Colonic mucosa (tissue), 4 donors: ENCODE data around the gene MAN2A2. TPM values are rescaled to one million over a fixed set of nuclear protein-coding genes. Genes with fewer than 3 reads are reported as not detected.

Source experiments
- DNase-seq: peaks from one replicate; pipeline ENCODE4 v3.0.0-alpha.2; 2020
- H3K27ac ChIP-seq: fragments of 200-600 bp; one replicate; pipeline ENCODE4 v1.8.0; 2021
- H3K27me3 ChIP-seq: fragments of 200-600 bp; one replicate; pipeline ENCODE4 v1.8.0; 2021
- H3K36me3 ChIP-seq: fragments of 200-600 bp; one replicate; pipeline ENCODE4 v1.8.0; 2021
- H3K4me1 ChIP-seq: fragments of 200-600 bp; one replicate; pipeline ENCODE4 v1.8.0; 2021; ENCODE audit warnings: mild to moderate bottlenecking
- H3K4me3 ChIP-seq: fragments of 200-600 bp; one replicate; pipeline ENCODE4 v1.8.0; 2021
- H3K9ac ChIP-seq, 2 donors: one replicate each; pipeline ENCODE4 v1.7.0; 2013; ENCODE audit warnings: control low read depth in 2 of 2, low read depth in 2 of 2, low read length in 2 of 2
- H3K9me3 ChIP-seq: fragments of 200-600 bp; one replicate; pipeline ENCODE4 v1.8.0; 2021
- intact Hi-C: fragments of 100-400 bp; cut with DNase I; formaldehyde crosslinking; loops from one replicate; pipeline ENCODE4 v1.14.1; 2022
- total RNA-seq, 2 donors: library from RNA; stranded (reverse); fragmentation: NEBNext Ultra II Directional in 1 of 2; extraction: Animal tissue kit (Norgen Biotek cat#: 25700) in 1 of 2; gene quantifications; one replicate each; pipeline ENCODE4 v1.2.1, GENCODE V29; 2021
- TF ChIP-seq, protein P1 (sequence below): fragments of 200-600 bp; IDR thresholded peaks from one replicate; pipeline ENCODE4 v1.8.0; 2022; ENCODE audit warnings: antibody characterized with exemption, mild to moderate bottlenecking
- donor health status: healthy.
- donor health status: DM: no; HTN: no; CAD: no.
- donor health status: DM: no; HTN: no; CAD: no.

Gene MAN2A2
- total RNA-seq, 2 donors from 2014 or later: 34.2 to 66.4 TPM

DNA sequence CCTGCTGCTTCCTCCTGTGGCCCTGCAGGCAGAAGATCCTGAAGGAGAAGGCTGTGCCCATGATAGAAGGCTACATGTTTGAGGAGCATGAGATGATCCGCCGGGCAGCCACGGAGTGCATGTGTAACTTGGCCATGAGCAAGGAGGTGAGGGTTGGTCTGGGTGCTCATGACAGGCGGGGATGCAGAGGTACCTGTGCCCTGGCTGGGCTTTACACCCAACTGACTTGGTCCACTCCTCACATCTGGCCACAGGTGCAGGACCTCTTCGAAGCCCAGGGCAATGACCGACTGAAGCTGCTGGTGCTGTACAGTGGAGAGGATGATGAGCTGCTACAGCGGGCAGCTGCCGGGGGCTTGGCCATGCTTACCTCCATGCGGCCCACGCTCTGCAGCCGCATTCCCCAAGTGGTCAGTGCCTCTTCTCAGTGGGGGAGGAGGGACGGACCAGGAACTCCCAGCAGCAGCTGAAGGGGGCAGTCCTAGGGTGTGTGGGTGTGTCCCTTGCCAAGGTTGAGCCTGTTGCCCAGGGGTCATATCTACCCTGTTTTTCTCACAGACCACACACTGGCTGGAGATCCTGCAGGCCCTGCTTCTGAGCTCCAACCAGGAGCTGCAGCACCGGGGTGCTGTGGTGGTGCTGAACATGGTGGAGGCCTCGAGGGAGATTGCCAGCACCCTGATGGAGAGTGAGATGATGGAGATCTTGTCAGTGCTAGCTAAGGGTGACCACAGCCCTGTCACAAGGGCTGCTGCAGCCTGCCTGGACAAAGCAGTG is 50.0 kb downstream of the MAN2A2 start:
- DNase-seq: no peak

DNA sequence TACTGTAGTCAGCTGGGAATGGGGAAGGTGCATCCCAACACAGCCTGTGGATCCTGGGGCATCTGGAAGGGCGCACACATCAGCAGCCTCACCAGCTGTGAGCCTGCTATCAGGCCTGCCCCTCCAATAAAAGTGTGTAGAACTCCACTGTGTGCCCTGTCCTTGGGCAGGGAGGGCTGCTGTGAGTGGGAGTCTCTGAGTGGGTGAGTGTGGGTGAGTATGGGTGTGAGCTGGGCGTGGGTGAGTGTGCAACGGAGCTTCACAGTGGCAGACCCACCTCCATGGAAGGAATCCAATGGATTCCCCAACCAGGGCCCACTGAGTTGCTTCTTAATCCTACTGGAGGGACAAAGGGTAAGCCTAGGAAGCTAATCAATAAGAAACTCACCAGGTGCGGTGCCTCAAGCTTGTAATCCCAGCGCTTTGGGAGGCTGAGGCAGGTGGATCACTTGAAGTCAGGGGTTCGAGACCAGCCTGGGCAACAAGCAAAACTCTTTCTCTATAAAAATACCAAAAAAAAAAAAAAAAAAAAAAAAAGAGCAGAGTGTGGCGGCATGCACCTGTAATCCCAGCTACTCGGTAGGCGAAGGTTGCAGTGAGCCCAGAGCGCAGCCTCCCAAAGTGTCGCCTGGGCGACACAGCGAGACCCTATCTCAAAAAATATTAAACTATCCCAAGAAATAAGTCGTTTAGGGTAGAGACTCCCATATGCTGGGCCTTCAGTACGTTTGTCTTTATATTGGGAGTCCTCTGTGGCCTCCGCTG is 51.0 kb downstream of the MAN2A2 start:
- Histone ChIP-seq H3K36me3 (peaks cover 5% of the 10 kb centered on the region), H3K27ac (peak overlapping the region; percentile 96), H3K4me1 (peaks cover 26% of the 10 kb centered on the region), H3K9me3 (no peaks in the 10 kb centered on the region), H3K27me3 (no peaks in the 10 kb centered on the region), H3K4me3 (peak overlapping the region; percentile 85), H3K9ac (no peak overlapping the region)
- intact Hi-C loops: loop anchor here (10.0 kb wide), 1 partner anchor 321 kb away; no protein-coding TSS in a partner anchor
- DNase-seq: no peak
- TF ChIP-seq, protein P1, sequence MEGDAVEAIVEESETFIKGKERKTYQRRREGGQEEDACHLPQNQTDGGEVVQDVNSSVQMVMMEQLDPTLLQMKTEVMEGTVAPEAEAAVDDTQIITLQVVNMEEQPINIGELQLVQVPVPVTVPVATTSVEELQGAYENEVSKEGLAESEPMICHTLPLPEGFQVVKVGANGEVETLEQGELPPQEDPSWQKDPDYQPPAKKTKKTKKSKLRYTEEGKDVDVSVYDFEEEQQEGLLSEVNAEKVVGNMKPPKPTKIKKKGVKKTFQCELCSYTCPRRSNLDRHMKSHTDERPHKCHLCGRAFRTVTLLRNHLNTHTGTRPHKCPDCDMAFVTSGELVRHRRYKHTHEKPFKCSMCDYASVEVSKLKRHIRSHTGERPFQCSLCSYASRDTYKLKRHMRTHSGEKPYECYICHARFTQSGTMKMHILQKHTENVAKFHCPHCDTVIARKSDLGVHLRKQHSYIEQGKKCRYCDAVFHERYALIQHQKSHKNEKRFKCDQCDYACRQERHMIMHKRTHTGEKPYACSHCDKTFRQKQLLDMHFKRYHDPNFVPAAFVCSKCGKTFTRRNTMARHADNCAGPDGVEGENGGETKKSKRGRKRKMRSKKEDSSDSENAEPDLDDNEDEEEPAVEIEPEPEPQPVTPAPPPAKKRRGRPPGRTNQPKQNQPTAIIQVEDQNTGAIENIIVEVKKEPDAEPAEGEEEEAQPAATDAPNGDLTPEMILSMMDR: no peak

More for the DNA sequence above, 50.0 kb downstream of the MAN2A2 start:
- Histone ChIP-seq H3K4me1 (peaks cover 26% of the 10 kb centered on the region), H3K36me3 (peaks cover 5% of the 10 kb centered on the region), H3K27ac (no peak overlapping the region), H3K4me3 (no peak overlapping the region), H3K9me3 (no peaks in the 10 kb centered on the region), H3K27me3 (no peaks in the 10 kb centered on the region), H3K9ac (no peak overlapping the region)
- intact Hi-C loops: loop anchor here (10.0 kb wide), 1 partner anchor 322 kb away; no protein-coding TSS in a partner anchor
- TF ChIP-seq, protein P1: no peak

DNA sequence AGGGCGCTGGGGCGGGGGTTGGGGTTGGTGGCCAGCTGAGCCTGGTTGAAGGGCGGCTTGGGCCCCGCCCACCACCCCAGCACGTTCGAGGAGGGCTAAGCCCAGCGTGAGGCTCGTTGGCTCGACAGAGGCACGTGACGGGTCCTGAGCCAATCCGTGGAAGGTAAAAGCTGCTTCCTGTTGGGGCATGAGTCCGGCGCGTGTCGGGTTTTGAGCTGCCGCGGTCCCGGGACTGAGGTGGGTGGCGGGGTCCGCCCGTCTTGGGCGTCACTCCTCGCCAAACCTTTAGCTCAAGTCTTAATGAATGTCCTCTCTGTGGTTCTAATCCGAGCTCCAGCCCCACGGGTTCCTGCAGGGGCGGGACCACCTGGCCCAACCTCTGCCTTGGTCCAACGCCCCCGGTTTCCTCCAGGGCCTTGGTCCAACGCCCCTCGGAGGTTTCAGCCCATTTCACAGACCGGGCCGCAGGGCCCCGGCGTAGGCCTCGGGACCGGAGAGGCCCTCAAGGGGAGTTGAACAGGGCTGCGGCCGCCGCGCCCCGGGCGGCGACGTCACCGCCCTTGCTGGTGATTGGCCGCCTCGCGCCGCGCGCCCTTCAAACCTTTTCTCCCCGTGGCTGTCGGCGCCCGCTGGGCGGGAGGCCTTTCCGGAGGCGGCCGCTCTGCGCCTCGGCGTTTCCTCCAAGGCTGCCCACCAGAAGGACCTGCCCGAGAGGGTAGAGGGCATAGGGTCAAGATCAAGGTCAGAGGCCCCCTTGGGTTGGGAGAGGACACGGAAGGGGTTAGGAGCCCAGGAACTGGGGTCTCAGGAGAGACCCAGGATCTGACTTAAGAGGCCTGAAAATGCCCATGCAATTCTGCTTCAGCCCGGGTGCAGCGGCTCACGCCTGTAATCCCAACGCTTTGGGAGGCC is 51.9 kb downstream of the MAN2A2 start, which contains the start of gene RCCD1:
Gene RCCD1 (plus strand): TSS at position 173 of the 912 bp plus-strand sequence. CDS start 1,851 bp downstream, outside the sequence.
- Histone ChIP-seq H3K4me1 (peaks cover 21% of the 10 kb centered on the region), H3K27ac (peak within 1 kb of the TSS; percentile 96), H3K9ac (peak within 1 kb of the TSS; percentile 85 to 88), H3K9me3 (no peaks in the 10 kb centered on the region), H3K36me3 (peaks cover 5% of the 10 kb centered on the region), H3K4me3 (peak within 1 kb of the TSS; percentile 85), H3K27me3 (no peaks in the 10 kb centered on the region)
- TF ChIP-seq, protein P1: no peak
- DNase-seq: peak; percentile 97
- intact Hi-C loops: loop anchor here (5.0 to 10.0 kb wide), 2 partner anchors 77 to 320 kb away; no protein-coding TSS in a partner anchor

DNA sequence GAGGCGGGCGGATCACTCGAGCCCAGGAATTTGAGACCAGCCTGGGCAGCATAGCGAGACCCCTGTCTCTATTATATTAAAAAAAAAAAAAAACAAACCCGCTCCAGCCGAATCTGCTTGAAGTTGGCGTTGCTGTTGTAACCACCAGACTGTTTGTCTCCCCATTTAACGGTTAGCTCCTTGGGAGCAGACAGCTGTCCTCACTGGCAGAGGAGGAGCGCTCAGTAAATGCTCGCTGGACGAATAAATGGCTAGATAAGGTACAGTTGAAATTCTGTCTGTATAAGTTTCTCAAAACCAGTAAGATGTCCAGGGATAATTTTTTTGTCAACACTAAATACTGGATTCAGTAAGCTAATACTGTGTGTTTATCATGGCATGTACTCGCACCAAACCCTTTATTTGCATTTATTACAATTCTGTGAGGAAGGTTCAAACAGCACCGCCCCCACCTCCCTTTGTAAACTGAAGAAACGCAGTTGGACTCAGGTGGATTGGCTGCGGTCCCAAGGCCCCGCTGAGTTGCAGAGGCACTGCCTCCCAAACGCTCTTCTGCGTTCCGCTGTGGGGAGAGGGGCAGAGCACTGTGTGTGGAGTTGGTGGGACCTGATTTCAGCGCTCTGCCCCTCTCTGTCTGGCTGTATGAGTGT is 52.6 kb downstream of the MAN2A2 start:
- Histone ChIP-seq H3K27me3 (no peaks in the 10 kb centered on the region), H3K9me3 (no peaks in the 10 kb centered on the region), H3K4me3 (peak overlapping the region; percentile 85), H3K36me3 (peaks cover 2% of the 10 kb centered on the region), H3K4me1 (peaks cover 21% of the 10 kb centered on the region), H3K27ac (peak overlapping the region; percentile 96), H3K9ac (peak overlapping the region in 1 of 2 donors; percentile 88)
- DNase-seq: peak; percentile 85
- intact Hi-C loops: loop anchor here (5.0 to 10.0 kb wide), 2 partner anchors 77 to 319 kb away; no protein-coding TSS in a partner anchor
- TF ChIP-seq, protein P1: no peak
